ENCODE data around the gene KIAA0232. TPM values are rescaled to one million over a fixed set of nuclear protein-coding genes. Genes with fewer than 3 reads are reported as not detected.
A peak's percentile ranks its signal among the peaks of the same experiment; 100 is the strongest.
"Not testable (repeated sequence)": the region's sequence is repeated elsewhere in the genome, so short reads cannot be mapped to it uniquely, and the experiment has no call there.

Gene KIAA0232
- total and polyA plus RNA-seq, 4 donors: 7.9 to 38.8 (median 20.6) TPM

DNA sequence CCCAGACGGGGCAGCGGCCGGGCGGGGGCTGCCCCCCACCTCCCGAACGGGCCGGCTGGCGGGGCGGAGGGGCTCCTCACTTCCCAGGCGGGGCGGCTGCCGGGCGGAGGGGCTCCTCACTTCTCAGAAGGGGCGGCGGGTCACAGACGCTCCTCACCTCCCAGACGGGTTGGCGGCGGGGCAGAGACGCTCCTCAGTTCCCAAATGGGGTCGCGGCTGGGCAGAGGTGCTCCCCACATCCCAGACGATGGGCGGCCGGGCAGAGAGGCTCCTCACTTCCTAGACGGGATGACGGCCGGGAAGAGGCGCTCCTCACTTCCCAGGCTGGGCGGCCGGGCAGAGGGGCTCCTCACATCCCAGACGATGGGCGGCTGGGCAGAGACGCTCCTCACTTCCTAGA lies 54.6 kb downstream of the KIAA0232 start:
- not testable (repeated sequence) for H3K36me3 ChIP-seq (ENCODE audit: control insufficient read depth in 1 of 2, insufficient read depth in 2 of 2, low read length in 1 of 2)
- WGBS, 2 donors: 95 to 96% methylated on average over 33 to 34 of the region's 34 CpGs

DNA sequence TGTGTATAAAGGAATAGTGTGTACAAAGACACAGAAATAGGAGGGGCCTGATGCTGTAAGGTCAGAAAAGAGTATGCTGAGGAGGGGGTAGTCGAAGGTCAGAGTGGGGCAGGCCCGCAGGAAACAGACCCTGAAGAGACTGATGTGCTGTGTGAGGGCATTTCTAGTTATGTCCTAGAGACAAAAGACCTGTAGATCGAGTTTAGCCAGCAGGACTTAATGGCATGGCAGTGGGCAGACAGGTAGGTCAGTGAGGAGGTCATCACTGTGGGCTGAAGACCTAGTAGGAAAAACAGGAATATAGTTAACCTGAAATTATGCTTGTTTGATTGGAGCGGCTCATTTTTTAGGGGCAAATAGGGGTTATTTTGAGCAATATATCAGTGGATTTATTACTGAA lies 57.1 kb downstream of the KIAA0232 start:
- ATAC-seq (ENCODE audit: low FRiP score): no peak
- H3K9me3 ChIP-seq (ENCODE audit: control insufficient read depth, low read length): no peaks in the 10 kb centered on the region
- peaks cover 0 to 2% of the 10 kb centered on the region in 2 donors for H3K4me1 ChIP-seq (ENCODE audit: control insufficient read depth in 1 of 2, insufficient read depth in 2 of 2, low read length in 2 of 2)
- H3K27me3 ChIP-seq (ENCODE audit: control insufficient read depth in 1 of 2, insufficient read depth in 2 of 2, low read length in 1 of 2): no peaks in the 10 kb centered on the region
- H3K27ac ChIP-seq (ENCODE audit: low read depth in 1 of 2, low read length in 2 of 2): no peak overlapping the region
- intact Hi-C loops (cut with DNase I): no loop called here
- no peak overlapping the region for H3K4me3 ChIP-seq (ENCODE audit: low read length in 2 of 2)
- H3K36me3 ChIP-seq (ENCODE audit: control insufficient read depth in 1 of 2, insufficient read depth in 2 of 2, low read length in 1 of 2): no peaks in the 10 kb centered on the region
- WGBS, 2 donors: 80 to 84% methylated on average over 4 of the region's 4 CpGs
- DNase-seq: no peak

More for the DNA sequence above, 54.6 kb downstream of the KIAA0232 start:
- ATAC-seq (ENCODE audit: low FRiP score); H3K4me3 ChIP-seq (ENCODE audit: low read length in 2 of 2); intact Hi-C loops (cut with DNase I); H3K4me1 ChIP-seq (ENCODE audit: control insufficient read depth in 1 of 2, insufficient read depth in 2 of 2, low read length in 2 of 2); H3K27ac ChIP-seq (ENCODE audit: low read depth in 1 of 2, low read length in 2 of 2); H3K27me3 ChIP-seq (ENCODE audit: control insufficient read depth in 1 of 2, insufficient read depth in 2 of 2, low read length in 1 of 2); DNase-seq; H3K9me3 ChIP-seq (ENCODE audit: control insufficient read depth, low read length): not testable (repeated sequence)

DNA sequence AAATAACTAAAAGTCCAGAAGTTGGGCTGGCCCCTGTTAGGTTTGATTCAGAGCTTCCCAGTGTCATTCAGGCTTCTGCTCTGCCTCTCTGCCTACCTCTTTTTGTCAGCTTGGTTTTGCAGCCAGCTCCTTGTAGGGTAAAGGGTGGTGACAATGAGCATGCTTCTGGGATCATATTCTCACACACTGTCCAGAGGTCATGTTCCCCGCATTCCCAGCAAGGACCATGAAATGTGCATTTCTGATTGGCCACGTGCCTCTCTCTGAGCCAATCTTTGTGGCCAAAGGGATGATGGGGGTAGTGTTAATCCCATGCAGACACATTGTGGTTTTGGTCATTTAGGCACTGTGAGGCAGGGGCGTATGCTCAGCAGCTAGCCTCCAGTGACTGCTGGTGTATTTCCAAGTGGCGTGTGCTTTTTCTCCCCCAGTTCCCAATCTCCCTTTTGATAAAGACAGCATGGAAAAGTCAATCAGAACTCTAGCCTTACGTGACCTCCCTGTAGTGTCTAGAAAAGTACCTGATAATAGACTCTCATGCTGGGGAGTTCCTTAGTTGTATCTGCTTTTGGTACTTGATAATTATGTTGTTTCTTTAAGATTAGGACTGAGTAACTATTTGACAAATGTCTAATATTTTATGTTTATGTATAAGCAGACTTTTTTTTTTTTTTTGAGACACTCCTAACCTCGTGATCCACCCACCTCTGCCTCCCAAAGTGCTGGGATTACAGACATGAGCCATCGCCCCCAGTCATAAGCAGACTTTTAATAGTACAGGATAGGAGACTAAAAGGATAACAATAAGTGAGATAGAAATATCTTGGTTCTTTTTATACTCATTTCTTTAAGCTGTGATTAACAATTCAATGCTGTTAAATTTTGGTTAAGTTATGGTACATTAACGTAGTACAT lies 57.8 kb downstream of the KIAA0232 start:
- Histone ChIP-seq H3K4me1 (ENCODE audit: control insufficient read depth in 1 of 2, insufficient read depth in 2 of 2, low read length in 2 of 2) (peaks cover 0 to 2% of the 10 kb centered on the region in 2 donors), H3K27me3 (ENCODE audit: control insufficient read depth in 1 of 2, insufficient read depth in 2 of 2, low read length in 1 of 2) (no peaks in the 10 kb centered on the region), H3K4me3 (ENCODE audit: low read length in 2 of 2) (no peak overlapping the region), H3K27ac (ENCODE audit: low read depth in 1 of 2, low read length in 2 of 2) (peak overlapping the region in 1 of 2 donors; percentile 19), H3K36me3 (ENCODE audit: control insufficient read depth in 1 of 2, insufficient read depth in 2 of 2, low read length in 1 of 2) (no peaks in the 10 kb centered on the region), H3K9me3 (ENCODE audit: control insufficient read depth, low read length) (no peaks in the 10 kb centered on the region)
- ATAC-seq (ENCODE audit: low FRiP score) (peak; percentile 15), DNase-seq (no peak)
- intact Hi-C loops (cut with DNase I): no loop called here
- WGBS, 2 donors: 25 to 28% methylated on average over 8 of the region's 8 CpGs

DNA sequence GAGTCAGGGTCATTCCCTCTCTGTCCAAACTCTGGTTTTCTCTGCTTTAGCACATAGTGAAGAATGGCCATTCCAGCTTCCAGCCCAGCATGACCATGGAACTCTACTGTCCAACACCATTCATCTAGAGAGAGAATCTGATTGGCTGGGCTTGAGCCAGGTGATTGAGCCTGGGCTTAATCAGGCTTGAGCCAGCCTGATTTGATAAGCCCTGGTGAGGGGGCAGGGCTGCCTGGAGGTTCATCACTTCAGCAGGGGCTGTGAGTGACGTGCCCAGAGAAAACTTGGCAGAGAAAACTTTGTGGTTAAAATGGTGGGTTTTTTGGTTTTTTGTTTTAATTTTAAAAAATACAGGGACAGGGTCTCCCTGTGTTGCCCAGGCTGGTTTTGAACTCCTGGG lies 62.5 kb downstream of the KIAA0232 start:
- Histone ChIP-seq H3K9me3 (ENCODE audit: control insufficient read depth, low read length) (no peaks in the 10 kb centered on the region), H3K4me3 (ENCODE audit: low read length in 2 of 2) (no peak overlapping the region), H3K36me3 (ENCODE audit: control insufficient read depth in 1 of 2, insufficient read depth in 2 of 2, low read length in 1 of 2) (no peaks in the 10 kb centered on the region), H3K4me1 (ENCODE audit: control insufficient read depth in 1 of 2, insufficient read depth in 2 of 2, low read length in 2 of 2) (peaks cover 1 to 4% of the 10 kb centered on the region in 2 donors), H3K27me3 (ENCODE audit: control insufficient read depth in 1 of 2, insufficient read depth in 2 of 2, low read length in 1 of 2) (no peaks in the 10 kb centered on the region), H3K27ac (ENCODE audit: low read depth in 1 of 2, low read length in 2 of 2) (no peak overlapping the region)
- DNase-seq: no peak
- no peak for ATAC-seq (ENCODE audit: low FRiP score)
- WGBS, 2 donors: 89 to 93% methylated on average over 1 of the region's 1 CpG
- intact Hi-C loops (cut with DNase I): no loop called here

DNA sequence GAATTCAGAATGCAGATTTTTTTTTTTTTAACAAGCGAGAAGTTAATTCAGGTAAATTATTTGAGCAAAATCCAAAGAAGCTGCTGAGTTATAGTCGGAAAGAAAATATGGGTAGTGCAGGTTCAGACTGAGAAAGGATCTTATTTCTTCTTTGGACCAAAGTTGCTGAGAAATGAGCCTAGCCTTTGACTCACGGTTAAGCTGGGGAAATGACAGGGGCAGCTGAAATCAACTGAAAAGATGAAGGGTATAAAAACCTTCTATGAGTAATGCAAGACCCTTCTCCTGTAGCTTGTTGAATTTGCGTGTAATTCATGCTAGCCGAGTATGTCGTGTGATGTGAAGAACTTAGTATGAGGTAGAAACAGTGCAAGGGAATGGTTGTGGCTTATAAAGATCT lies 63.0 kb downstream of the KIAA0232 start:
- Histone ChIP-seq H3K9me3 (ENCODE audit: control insufficient read depth, low read length) (no peaks in the 10 kb centered on the region), H3K4me1 (ENCODE audit: control insufficient read depth in 1 of 2, insufficient read depth in 2 of 2, low read length in 2 of 2) (peaks cover 0 to 4% of the 10 kb centered on the region in 2 donors), H3K27ac (ENCODE audit: low read depth in 1 of 2, low read length in 2 of 2) (no peak overlapping the region), H3K4me3 (ENCODE audit: low read length in 2 of 2) (no peak overlapping the region), H3K36me3 (ENCODE audit: control insufficient read depth in 1 of 2, insufficient read depth in 2 of 2, low read length in 1 of 2) (no peaks in the 10 kb centered on the region), H3K27me3 (ENCODE audit: control insufficient read depth in 1 of 2, insufficient read depth in 2 of 2, low read length in 1 of 2) (no peaks in the 10 kb centered on the region)
- intact Hi-C loops (cut with DNase I): no loop called here
- no peak for ATAC-seq (ENCODE audit: low FRiP score)
- 93 to 94% methylated on average over 6 of the region's 6 CpGs for WGBS, 2 donors
- no peak for DNase-seq

DNA sequence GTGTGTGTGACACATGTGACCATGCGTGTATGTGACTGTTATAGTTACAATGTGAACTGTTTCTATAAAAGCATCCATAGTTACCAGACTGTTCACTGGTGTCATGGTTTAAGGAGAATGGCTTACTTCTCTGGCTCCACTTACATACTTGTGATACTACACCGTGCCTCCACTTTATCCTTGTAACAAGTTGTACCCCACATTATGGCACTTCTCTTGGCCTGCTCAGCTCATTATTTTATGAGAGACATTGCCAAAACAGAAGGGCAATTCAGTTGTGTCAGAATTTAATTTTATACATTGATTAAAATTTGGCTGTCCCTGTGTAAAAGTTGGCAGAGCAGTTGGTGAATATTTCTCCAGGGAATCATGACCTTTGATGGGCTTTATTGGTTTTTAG lies 64.7 kb downstream of the KIAA0232 start:
- intact Hi-C loops (cut with DNase I): no loop called here
- no peaks in the 10 kb centered on the region for H3K27me3 ChIP-seq (ENCODE audit: control insufficient read depth in 1 of 2, insufficient read depth in 2 of 2, low read length in 1 of 2)
- H3K9me3 ChIP-seq (ENCODE audit: control insufficient read depth, low read length): no peaks in the 10 kb centered on the region
- DNase-seq (no peak), ATAC-seq (ENCODE audit: low FRiP score) (no peak)
- H3K36me3 ChIP-seq (ENCODE audit: control insufficient read depth in 1 of 2, insufficient read depth in 2 of 2, low read length in 1 of 2): no peaks in the 10 kb centered on the region
- no peak overlapping the region for H3K4me3 ChIP-seq (ENCODE audit: low read length in 2 of 2)
- no peak overlapping the region for H3K27ac ChIP-seq (ENCODE audit: low read depth in 1 of 2, low read length in 2 of 2)
- 43 to 45% methylated on average over 2 of the region's 2 CpGs for WGBS, 2 donors
- H3K4me1 ChIP-seq (ENCODE audit: control insufficient read depth in 1 of 2, insufficient read depth in 2 of 2, low read length in 2 of 2): peaks cover 0 to 4% of the 10 kb centered on the region in 2 donors

DNA sequence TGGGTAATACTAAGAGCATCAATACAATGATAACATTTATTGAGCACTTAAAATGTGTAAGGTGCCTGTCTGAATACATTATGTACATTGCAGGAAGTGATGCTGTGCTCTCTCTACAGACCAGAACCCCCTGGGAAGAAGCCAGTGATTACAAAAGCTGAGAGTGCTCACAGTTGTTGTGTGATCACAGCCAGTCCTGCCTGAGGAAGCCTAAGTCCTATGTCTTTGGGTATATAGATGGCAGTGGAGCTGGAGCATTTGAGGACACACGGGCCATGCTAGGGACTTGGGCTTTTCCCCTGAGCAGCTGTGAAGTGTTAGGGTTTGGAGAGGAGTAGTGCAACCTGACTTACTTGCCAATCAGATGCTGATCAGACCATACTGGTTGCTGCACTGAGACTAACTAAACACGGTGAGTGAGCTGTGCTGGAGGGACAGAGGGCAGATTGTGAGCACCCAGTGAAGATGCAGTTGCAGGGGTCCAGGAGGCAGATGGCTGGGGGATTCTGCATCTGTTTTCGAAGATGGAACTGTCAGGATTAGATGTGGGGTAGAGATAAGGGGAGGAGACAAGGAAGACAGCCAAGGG lies 66.3 kb downstream of the KIAA0232 start:
- H3K9me3 ChIP-seq (ENCODE audit: control insufficient read depth, low read length): peaks cover 4% of the 10 kb centered on the region
- intact Hi-C loops (cut with DNase I): no loop called here
- no peak for DNase-seq
- no peaks in the 10 kb centered on the region for H3K27me3 ChIP-seq (ENCODE audit: control insufficient read depth in 1 of 2, insufficient read depth in 2 of 2, low read length in 1 of 2)
- no peak for ATAC-seq (ENCODE audit: low FRiP score)
- H3K4me3 ChIP-seq (ENCODE audit: low read length in 2 of 2): no peak overlapping the region
- H3K4me1 ChIP-seq (ENCODE audit: control insufficient read depth in 1 of 2, insufficient read depth in 2 of 2, low read length in 2 of 2): peaks cover 0 to 4% of the 10 kb centered on the region in 2 donors
- peaks cover 0 to 5% of the 10 kb centered on the region in 2 donors for H3K36me3 ChIP-seq (ENCODE audit: control insufficient read depth in 1 of 2, insufficient read depth in 2 of 2, low read length in 1 of 2)
- no peak overlapping the region for H3K27ac ChIP-seq (ENCODE audit: low read depth in 1 of 2, low read length in 2 of 2)
- WGBS, 2 donors: 79 to 87% methylated on average over 3 of the region's 3 CpGs

DNA sequence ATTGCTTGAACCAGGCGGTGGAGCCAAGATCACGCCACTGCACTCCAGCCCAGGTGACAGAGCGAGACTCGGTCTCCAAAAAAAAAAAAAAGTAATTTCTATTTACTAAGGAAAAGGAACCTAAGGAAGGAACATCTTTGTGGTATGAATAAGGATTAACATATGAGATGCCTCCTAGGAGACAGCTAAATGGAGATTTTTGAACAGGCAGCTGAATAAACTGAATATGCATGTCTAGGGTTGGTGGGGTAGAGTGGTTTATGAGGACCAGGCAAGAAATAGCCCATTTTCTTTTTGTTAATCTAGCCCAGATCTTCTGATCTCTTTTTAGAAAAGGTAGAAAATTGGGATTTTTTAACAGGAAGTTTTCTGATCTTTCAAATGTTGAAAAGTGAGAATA lies 67.2 kb downstream of the KIAA0232 start:
- Histone ChIP-seq H3K27me3 (ENCODE audit: control insufficient read depth in 1 of 2, insufficient read depth in 2 of 2, low read length in 1 of 2) (no peaks in the 10 kb centered on the region), H3K27ac (ENCODE audit: low read depth in 1 of 2, low read length in 2 of 2) (no peak overlapping the region), H3K4me3 (ENCODE audit: low read length in 2 of 2) (no peak overlapping the region), H3K4me1 (ENCODE audit: control insufficient read depth in 1 of 2, insufficient read depth in 2 of 2, low read length in 2 of 2) (peaks cover 0 to 4% of the 10 kb centered on the region in 2 donors), H3K36me3 (ENCODE audit: control insufficient read depth in 1 of 2, insufficient read depth in 2 of 2, low read length in 1 of 2) (peaks cover 0 to 5% of the 10 kb centered on the region in 2 donors), H3K9me3 (ENCODE audit: control insufficient read depth, low read length) (peaks cover 4% of the 10 kb centered on the region)
- DNase-seq: no peak
- intact Hi-C loops (cut with DNase I): no loop called here
- ATAC-seq (ENCODE audit: low FRiP score): no peak
- WGBS, 2 donors: 97 to 98% methylated on average over 4 of the region's 4 CpGs

DNA sequence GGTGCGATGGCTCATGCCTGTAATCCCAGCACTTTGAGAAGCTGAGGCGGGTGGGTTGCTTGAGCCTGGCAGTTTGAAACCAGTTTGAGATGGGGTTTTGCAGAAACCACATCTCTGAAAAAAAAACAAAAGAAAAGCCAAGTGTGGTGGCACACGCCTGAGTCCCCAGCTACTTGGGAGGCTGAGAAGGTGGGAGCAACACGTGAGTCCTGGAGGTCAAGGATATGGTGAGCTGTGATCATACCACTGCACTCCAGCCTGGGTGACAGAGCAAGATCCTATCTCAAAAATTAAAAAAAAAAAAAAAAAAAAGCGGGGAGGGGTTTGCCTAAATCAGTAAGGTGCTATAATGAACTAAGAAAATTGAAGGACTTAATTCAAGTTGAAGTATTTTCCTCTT lies 68.9 kb downstream of the KIAA0232 start:
- Histone ChIP-seq H3K9me3 (ENCODE audit: control insufficient read depth, low read length) (peaks cover 4% of the 10 kb centered on the region), H3K27me3 (ENCODE audit: control insufficient read depth in 1 of 2, insufficient read depth in 2 of 2, low read length in 1 of 2) (no peaks in the 10 kb centered on the region), H3K27ac (ENCODE audit: low read depth in 1 of 2, low read length in 2 of 2) (no peak overlapping the region), H3K4me1 (ENCODE audit: control insufficient read depth in 1 of 2, insufficient read depth in 2 of 2, low read length in 2 of 2) (peaks cover 3 to 6% of the 10 kb centered on the region in 2 donors), H3K36me3 (ENCODE audit: control insufficient read depth in 1 of 2, insufficient read depth in 2 of 2, low read length in 1 of 2) (peaks cover 0 to 5% of the 10 kb centered on the region in 2 donors), H3K4me3 (ENCODE audit: low read length in 2 of 2) (no peak overlapping the region)
- DNase-seq: no peak
- no peak for ATAC-seq (ENCODE audit: low FRiP score)
- intact Hi-C loops (cut with DNase I): no loop called here
- WGBS, 2 donors: 97 to 99% methylated on average over 5 of the region's 5 CpGs

Measured in aorta (tissue), 5 donors.